ENCODE results near the gene KIAA1217. TPM values are rescaled to one million over a fixed set of nuclear protein-coding genes. Genes with fewer than 3 reads are reported as not detected.

The KIAA1217 gene
- total RNA-seq, 1 donor from 2014 or later, result 161 TPM

DNA sequence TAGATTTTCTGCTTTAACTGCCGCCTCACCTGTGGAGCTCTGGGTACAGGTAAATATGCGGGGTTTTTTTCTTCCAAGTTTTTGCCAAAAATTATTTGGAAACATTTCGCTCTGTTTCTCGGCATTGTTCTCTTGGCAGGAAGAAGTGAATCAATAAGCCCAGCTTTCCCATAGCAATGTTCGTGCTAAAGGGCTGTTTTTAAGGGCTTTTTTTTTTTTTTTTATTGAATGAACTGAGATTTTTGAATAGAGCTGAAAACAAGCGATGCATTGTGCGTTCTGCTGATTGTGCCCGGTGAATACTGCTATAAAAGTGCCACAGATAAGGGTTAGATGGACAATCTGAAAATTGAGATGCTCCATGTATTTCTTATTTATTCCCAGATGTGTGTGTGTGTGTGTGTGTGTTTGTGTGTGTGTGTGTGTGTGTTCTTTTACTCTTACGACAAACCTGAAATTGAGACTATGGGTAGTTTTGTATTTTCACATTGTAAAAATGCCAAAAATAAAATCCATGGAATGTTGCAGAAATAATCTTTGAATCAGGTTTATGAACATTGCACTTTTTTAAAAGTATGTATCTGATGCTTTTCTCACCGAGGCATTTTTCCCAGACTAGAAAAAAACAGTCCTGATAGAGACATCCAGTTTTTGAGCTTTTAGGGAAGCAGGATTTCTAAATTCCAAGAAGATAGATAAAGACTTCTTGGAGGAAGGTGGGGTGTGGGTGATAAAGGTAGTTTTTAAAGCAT, 30.5 kb downstream of the KIAA1217 start:
- TF ChIP-seq CTCF (IDR thresholded peaks at IDR 0.05; ENCODE audit: unreplicated experiment), result no peak
- peak overlapping the region; percentile 78 for H3K4me3 Mint-ChIP-seq
- no peaks in the 10 kb centered on the region for H3K27me3 Mint-ChIP-seq (ENCODE audit: low read depth)
- H3K27ac Mint-ChIP-seq, result peak overlapping the region; percentile 96
- H3K9me3 Mint-ChIP-seq, result no peaks in the 10 kb centered on the region
- no peaks in the 10 kb centered on the region for H3K36me3 Mint-ChIP-seq
- DNase-seq (ENCODE audit: low spot score in 2 of 2, unreplicated experiment in 2 of 2), result no peak
- H3K4me1 Mint-ChIP-seq, result peaks cover 80% of the 10 kb centered on the region

DNA sequence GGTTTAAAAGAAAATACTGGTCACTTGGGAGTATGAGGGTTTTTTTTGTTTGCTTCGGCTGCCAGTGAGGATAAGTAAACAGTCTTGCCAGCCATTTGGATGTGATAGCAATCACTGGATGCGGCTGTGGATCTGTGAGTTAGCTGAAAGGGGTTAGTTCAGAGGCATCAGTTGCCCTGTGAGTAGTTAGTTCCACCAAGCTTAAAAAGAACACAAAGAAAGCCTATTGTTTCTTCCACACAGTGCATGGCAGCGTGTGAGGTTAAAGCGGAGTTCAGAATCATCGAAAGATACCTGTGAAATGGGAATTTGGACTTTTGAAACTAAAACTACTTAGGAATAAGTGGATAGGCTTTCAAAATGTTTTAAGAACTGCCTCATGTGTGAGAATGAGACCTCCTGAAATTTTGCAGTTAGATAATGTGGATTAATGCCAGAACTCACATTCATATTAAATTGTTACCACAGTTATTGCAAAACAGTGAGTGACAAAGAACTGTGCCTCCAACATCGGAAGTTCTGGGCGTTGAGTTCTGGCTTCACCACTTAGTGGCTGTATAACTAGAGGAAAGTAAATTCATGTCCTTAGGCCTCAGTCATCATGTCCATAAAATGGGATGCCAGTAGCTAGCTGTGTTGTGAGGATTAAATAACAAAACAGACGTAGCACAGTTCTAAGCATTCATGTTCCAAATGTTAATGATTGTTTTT, 31.3 kb downstream of the KIAA1217 start:
- Mint-ChIP-seq H3K4me1 (peaks cover 80% of the 10 kb centered on the region), H3K27me3 (ENCODE audit: low read depth) (no peaks in the 10 kb centered on the region), H3K27ac (peak overlapping the region; percentile 96), H3K36me3 (peaks cover 4% of the 10 kb centered on the region), H3K4me3 (peak overlapping the region; percentile 78), H3K9me3 (no peaks in the 10 kb centered on the region)
- no peak for TF ChIP-seq CTCF (IDR thresholded peaks at IDR 0.05; ENCODE audit: unreplicated experiment)
- no peak for DNase-seq (ENCODE audit: low spot score in 2 of 2, unreplicated experiment in 2 of 2)

DNA sequence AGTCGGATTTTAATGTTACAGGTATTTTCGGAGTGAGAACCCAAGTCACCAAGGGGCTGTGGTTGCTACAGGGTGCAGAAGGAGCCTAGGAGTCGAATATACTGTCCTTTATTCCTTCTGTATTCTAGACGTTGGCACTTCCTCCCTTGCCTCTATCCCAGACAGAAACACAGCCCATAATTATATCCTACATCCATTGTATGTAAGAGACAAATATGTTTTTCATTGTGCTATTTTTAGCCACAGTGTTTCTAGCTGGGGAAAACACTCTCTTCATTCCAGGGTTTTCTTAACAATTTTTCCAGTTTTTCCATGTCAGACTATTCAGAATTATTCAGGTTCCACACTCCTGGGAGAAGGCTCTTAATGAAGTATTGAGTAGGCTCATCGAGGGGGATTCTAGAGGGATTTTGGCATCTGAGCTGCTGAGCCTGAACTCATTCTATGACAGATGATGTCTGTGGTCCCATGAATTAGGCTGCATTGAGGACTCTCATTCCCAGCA, 32.6 kb downstream of the KIAA1217 start:
- no peak for TF ChIP-seq CTCF (IDR thresholded peaks at IDR 0.05; ENCODE audit: unreplicated experiment)
- Mint-ChIP-seq H3K27me3 (ENCODE audit: low read depth) (no peaks in the 10 kb centered on the region), H3K27ac (peak overlapping the region; percentile 76), H3K36me3 (peaks cover 15% of the 10 kb centered on the region), H3K4me3 (peak overlapping the region; percentile 78), H3K4me1 (peaks cover 76% of the 10 kb centered on the region), H3K9me3 (no peaks in the 10 kb centered on the region)
- DNase-seq (ENCODE audit: low spot score in 2 of 2, unreplicated experiment in 2 of 2), result no peak

- no peak for DNase-seq (ENCODE audit: low spot score in 2 of 2, unreplicated experiment in 2 of 2)
- Mint-ChIP-seq H3K4me1 (peaks cover 71% of the 10 kb centered on the region), H3K27me3 (ENCODE audit: low read depth) (no peaks in the 10 kb centered on the region), H3K27ac (peak overlapping the region; percentile 88), H3K9me3 (no peaks in the 10 kb centered on the region), H3K4me3 (peak overlapping the region; percentile 20), H3K36me3 (peaks cover 15% of the 10 kb centered on the region)
- no peak for TF ChIP-seq CTCF (IDR thresholded peaks at IDR 0.05; ENCODE audit: unreplicated experiment)
Measured at GRCh38 chr10:24242562-24242961, 33.6 kb downstream of the KIAA1217 start.

DNA sequence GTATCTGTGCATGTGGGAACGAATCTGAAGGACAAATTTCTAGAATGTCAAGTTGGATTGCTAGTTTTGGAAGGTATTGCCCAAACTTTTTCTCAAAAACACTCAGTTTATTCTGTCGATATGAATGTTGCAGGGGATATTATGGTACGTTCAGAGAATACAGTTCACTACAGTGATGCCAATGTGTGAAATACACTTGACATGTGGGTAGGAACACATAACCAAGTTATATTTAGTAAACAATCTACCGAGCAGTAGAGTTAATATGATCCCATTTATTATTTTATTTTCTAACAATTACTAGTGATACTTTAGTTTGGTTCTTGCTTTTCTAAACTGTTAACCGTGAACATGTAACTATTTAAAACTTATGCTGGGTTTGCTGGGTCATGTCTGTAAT, 37.4 kb downstream of the KIAA1217 start:
- Mint-ChIP-seq H3K27me3 (ENCODE audit: low read depth) (no peaks in the 10 kb centered on the region), H3K4me3 (no peak overlapping the region), H3K27ac (peak overlapping the region; percentile 15), H3K36me3 (peaks cover 15% of the 10 kb centered on the region), H3K4me1 (peaks cover 63% of the 10 kb centered on the region), H3K9me3 (no peaks in the 10 kb centered on the region)
- TF ChIP-seq CTCF (IDR thresholded peaks at IDR 0.05; ENCODE audit: unreplicated experiment), result no peak
- no peak for DNase-seq (ENCODE audit: low spot score in 2 of 2, unreplicated experiment in 2 of 2)
